RWPE2 (cell line): ENCODE results near the gene AKAP13.

Source experiments
- ATAC-seq: fragments of 200-7000 bp; cut with Tn5 transposase; 3 replicates; pipeline ENCODE4 v1.9.1; 2021; ENCODE audit warnings: low read depth
- DNase-seq: peaks from one replicate; pipeline ENCODE4 v3.0.0-alpha.2; 2020; ENCODE audit warnings: low spot score
- H3K27ac ChIP-seq: fragments of 450-650 bp; 2 replicates; pipeline ENCODE4 v1.5.1; 2017; ENCODE audit warnings: mild to moderate bottlenecking; ENCODE audit not compliant: poor library complexity, severe bottlenecking
- H3K27me3 ChIP-seq: fragments of 250-450 bp; sonication (Bioruptor Pico); 2 replicates; pipeline ENCODE4 v1.5.1; 2021; ENCODE audit warnings: mild to moderate bottlenecking, moderate library complexity; ENCODE audit not compliant: insufficient read depth, poor library complexity, severe bottlenecking
- H3K36me3 ChIP-seq: fragments of 250-450 bp; sonication (Bioruptor Pico); 2 replicates; pipeline ENCODE4 v1.5.1; 2020; ENCODE audit warnings: low read depth, mild to moderate bottlenecking, moderate library complexity
- H3K4me1 ChIP-seq: fragments of 250-450 bp; sonication (Bioruptor Pico); 2 replicates; pipeline ENCODE4 v1.5.1; 2021; ENCODE audit warnings: mild to moderate bottlenecking, moderate library complexity; ENCODE audit not compliant: insufficient read depth, poor library complexity, severe bottlenecking
- H3K4me3 ChIP-seq: fragments of 250-450 bp; sonication (Bioruptor Pico); 2 replicates; pipeline ENCODE4 v1.5.1; 2021; ENCODE audit warnings: mild to moderate bottlenecking, moderate library complexity; ENCODE audit not compliant: severe bottlenecking
- H3K9me3 ChIP-seq: fragments of 250-450 bp; sonication (Bioruptor Pico); 2 replicates; pipeline ENCODE4 v1.5.1; 2021; ENCODE audit warnings: mild to moderate bottlenecking, moderate library complexity; ENCODE audit not compliant: severe bottlenecking
- TF ChIP-seq, protein P1 (sequence below): fragments of 450-650 bp; IDR thresholded peaks from one replicate; pipeline ENCODE4 v1.5.1; 2017; ENCODE audit warnings: mild to moderate bottlenecking, moderate library complexity; ENCODE audit not compliant: poor library complexity, severe bottlenecking

AKAP13 gene

GRCh38 chr15:85614059-85614458 lies 233.7 kb downstream of the AKAP13 start:
- DNase-seq (no peak), ATAC-seq (no peak)
- TF ChIP-seq, protein P1, sequence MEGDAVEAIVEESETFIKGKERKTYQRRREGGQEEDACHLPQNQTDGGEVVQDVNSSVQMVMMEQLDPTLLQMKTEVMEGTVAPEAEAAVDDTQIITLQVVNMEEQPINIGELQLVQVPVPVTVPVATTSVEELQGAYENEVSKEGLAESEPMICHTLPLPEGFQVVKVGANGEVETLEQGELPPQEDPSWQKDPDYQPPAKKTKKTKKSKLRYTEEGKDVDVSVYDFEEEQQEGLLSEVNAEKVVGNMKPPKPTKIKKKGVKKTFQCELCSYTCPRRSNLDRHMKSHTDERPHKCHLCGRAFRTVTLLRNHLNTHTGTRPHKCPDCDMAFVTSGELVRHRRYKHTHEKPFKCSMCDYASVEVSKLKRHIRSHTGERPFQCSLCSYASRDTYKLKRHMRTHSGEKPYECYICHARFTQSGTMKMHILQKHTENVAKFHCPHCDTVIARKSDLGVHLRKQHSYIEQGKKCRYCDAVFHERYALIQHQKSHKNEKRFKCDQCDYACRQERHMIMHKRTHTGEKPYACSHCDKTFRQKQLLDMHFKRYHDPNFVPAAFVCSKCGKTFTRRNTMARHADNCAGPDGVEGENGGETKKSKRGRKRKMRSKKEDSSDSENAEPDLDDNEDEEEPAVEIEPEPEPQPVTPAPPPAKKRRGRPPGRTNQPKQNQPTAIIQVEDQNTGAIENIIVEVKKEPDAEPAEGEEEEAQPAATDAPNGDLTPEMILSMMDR = no peak
- Histone ChIP-seq H3K4me1 (peaks cover 33% of the 10 kb centered on the region), H3K36me3 (no peaks in the 10 kb centered on the region; the same call in 1 of the 2 replicates), H3K4me3 (no peak overlapping the region), H3K27me3 (no peaks in the 10 kb centered on the region), H3K9me3 (no peaks in the 10 kb centered on the region), H3K27ac (no peak overlapping the region)

DNA sequence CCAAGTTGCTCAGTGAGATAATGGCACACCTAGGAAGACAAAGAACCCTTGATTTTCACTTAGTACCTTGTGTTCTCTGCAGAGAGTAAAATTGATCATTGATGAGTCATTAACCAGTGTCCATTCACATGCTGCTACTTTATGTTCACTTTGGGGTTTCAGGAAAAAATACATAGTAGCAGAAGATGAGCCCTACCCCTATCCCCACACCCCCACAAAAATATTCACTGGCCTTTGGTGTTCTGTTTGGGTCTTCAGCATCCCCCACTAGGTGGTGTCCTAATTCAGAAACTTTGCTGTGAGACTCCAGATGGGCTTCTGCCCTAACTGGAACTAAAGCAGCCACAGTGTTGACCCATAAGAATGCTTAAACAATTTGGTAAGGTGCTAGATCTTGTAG lies 235.5 kb downstream of the AKAP13 start:
- Histone ChIP-seq H3K4me3 (no peak overlapping the region), H3K9me3 (no peaks in the 10 kb centered on the region), H3K4me1 (peaks cover 40% of the 10 kb centered on the region), H3K27ac (peak overlapping the region; percentile 38), H3K27me3 (no peaks in the 10 kb centered on the region), H3K36me3 (no peaks in the 10 kb centered on the region; the same call in 1 of the 2 replicates)
- no peak for DNase-seq
- TF ChIP-seq, protein P1 = peak; percentile 78
- peak; percentile 47 for ATAC-seq

DNA sequence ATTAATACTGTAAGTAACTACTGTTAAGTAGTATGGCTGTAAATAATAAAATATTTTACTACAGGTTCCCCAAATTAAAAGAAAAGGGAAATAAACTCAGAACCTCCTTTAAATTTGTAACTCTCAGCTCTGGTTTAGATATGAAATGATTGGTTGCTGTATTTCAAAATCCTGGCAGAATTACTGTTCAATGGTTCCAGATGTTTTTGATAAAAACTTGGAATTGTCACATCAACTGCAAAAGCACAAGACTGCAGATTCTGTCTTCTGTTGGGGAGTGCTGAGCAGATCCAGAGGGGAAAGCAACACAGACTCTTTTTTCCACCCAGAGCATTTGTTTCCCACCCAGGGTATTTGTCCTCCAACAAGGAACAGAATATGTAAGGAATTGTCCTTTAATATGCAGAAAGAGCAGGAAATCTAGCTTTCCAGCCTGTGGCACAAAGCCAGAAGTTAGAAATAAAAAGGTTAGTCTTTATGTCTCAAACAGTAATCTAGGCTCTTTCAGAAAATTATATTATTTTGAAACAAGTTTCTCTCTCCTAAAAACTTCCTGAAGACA lies 236.2 kb downstream of the AKAP13 start:
- TF ChIP-seq, protein P1 = no peak
- H3K27me3 ChIP-seq = no peaks in the 10 kb centered on the region
- H3K27ac ChIP-seq = peak overlapping the region; percentile 38
- peaks cover 40% of the 10 kb centered on the region for H3K4me1 ChIP-seq
- DNase-seq (no peak), ATAC-seq (no peak)
- no peak overlapping the region for H3K4me3 ChIP-seq
- no peaks in the 10 kb centered on the region for H3K9me3 ChIP-seq
- H3K36me3 ChIP-seq = no peaks in the 10 kb centered on the region; the same call in 1 of the 2 replicates

GRCh38 chr15:85618228-85618505 lies 237.8 kb downstream of the AKAP13 start:
- ATAC-seq = no peak
- H3K4me3 ChIP-seq = no peak overlapping the region
- no peaks in the 10 kb centered on the region for H3K9me3 ChIP-seq
- TF ChIP-seq, protein P1 = no peak
- H3K4me1 ChIP-seq = peaks cover 40% of the 10 kb centered on the region
- H3K36me3 ChIP-seq = no peaks in the 10 kb centered on the region; the same call in 1 of the 2 replicates
- H3K27me3 ChIP-seq = no peaks in the 10 kb centered on the region
- no peak for DNase-seq
- H3K27ac ChIP-seq = peak overlapping the region; percentile 38

DNA sequence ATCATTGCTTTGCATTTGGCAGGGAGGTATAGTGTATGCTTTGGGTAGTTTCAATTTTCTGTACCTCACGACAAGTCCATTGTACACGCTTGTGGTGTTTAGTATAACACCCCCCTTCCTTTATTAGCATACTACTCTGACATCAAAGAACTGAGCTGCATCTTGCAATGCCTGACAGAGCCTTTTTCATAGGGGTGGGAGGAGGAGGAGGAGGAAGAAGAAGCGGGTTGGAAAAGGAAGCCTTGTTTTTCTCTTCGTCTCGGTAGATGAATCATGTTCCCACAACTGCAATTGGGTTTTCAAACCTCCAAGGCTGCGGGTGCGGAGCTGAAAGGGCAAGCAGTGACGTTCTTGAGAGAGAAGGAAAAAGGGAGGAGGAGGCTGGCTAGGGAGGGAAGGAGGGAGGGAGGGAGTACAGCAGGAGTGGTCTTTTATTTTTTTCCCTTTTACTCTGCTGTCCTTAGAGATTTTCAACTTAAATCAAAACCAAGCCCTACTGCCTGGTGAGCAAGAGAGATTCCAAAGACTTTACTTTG lies 238.6 kb downstream of the AKAP13 start:
- Histone ChIP-seq H3K27ac (peak overlapping the region; percentile 38), H3K36me3 (no peaks in the 10 kb centered on the region; the same call in 1 of the 2 replicates), H3K4me1 (peaks cover 40% of the 10 kb centered on the region), H3K4me3 (peak overlapping the region; percentile 4), H3K27me3 (no peaks in the 10 kb centered on the region), H3K9me3 (no peaks in the 10 kb centered on the region)
- ATAC-seq = peak; percentile 78
- TF ChIP-seq, protein P1 = no peak
- peak; percentile 73 for DNase-seq
